GM23338 (cell line): ENCODE measurements around the gene NTPCR. TPM values are rescaled to one million over a fixed set of nuclear protein-coding genes. Genes with fewer than 3 reads are reported as not detected.

Experiments
- ATAC-seq: fragments of 200-7000 bp; cut with Tn5 transposase; 3 replicates; pipeline ENCODE4 v1.9.1; 2020
- DNase-seq: peaks from one replicate; pipeline ENCODE4 v3.0.0-alpha.2; 2015; ENCODE audit warnings: low spot score
- H2AFZ ChIP-seq: fragments of 200-600 bp; sonication (generic); 2 replicates; pipeline ENCODE4 v1.8.0; 2016; ENCODE audit warnings: antibody characterized with exemption, mild to moderate bottlenecking, moderate library complexity
- H3F3A ChIP-seq: fragments of 200-600 bp; sonication (generic); replicated peaks from 2 replicates; pipeline ENCODE4 v1.8.0; 2017; ENCODE audit warnings: antibody characterized with exemption, mixed run types, low read depth
- H3K27ac ChIP-seq: fragments of 200-600 bp; sonication (generic); 2 replicates; pipeline ENCODE4 v1.6.1; 2016; ENCODE audit warnings: low read depth
- H3K27me3 ChIP-seq: fragments of 200-600 bp; sonication (generic); 2 replicates; pipeline ENCODE4 v1.8.0; 2016; ENCODE audit warnings: mild to moderate bottlenecking, mixed run types, moderate library complexity; ENCODE audit not compliant: insufficient read depth
- H3K36me3 ChIP-seq: fragments of 200-600 bp; sonication (generic); 2 replicates; pipeline ENCODE4 v1.8.0; 2016; ENCODE audit warnings: mild to moderate bottlenecking; ENCODE audit not compliant: insufficient read depth
- H3K4me1 ChIP-seq: fragments of 200-600 bp; sonication (generic); 2 replicates; pipeline ENCODE4 v1.8.0; 2016; ENCODE audit warnings: mild to moderate bottlenecking, moderate library complexity; ENCODE audit not compliant: insufficient read depth
- H3K4me2 ChIP-seq: fragments of 200-600 bp; sonication (generic); 2 replicates; pipeline ENCODE4 v1.7.1; 2017; ENCODE audit warnings: mixed run types
- H3K4me3 ChIP-seq: fragments of 200-600 bp; sonication (generic); 2 replicates; pipeline ENCODE4 v1.6.1; 2016; ENCODE audit warnings: mixed run types
- H3K79me2 ChIP-seq: fragments of 200-600 bp; sonication (generic); replicated peaks from 2 replicates; pipeline ENCODE4 v1.8.0; 2017; ENCODE audit warnings: mild to moderate bottlenecking; ENCODE audit not compliant: insufficient read depth
- H3K9me2 ChIP-seq: fragments of 200-600 bp; sonication (generic); 2 replicates; pipeline ENCODE4 v1.8.0; 2017; ENCODE audit not compliant: insufficient read depth
- H4K20me1 ChIP-seq: fragments of 200-600 bp; sonication (generic); replicated peaks from 2 replicates; pipeline ENCODE4 v1.8.0; 2017; ENCODE audit warnings: mild to moderate bottlenecking; ENCODE audit not compliant: insufficient read depth
- H3K27ac Mint-ChIP-seq: 2 replicates; pipeline ENCODE4 v1.8.0; 2020; ENCODE audit warnings: inconsistent platforms, mild to moderate bottlenecking, moderate library complexity, mixed read lengths
- H3K27me3 Mint-ChIP-seq: 3 replicates; pipeline ENCODE4 v1.8.0; 2022; ENCODE audit warnings: low read depth, mild to moderate bottlenecking, moderate library complexity, mixed read lengths, inconsistent platforms; ENCODE audit not compliant: insufficient read depth, poor library complexity
- H3K36me3 Mint-ChIP-seq: 3 replicates; pipeline ENCODE4 v1.8.0; 2021; ENCODE audit warnings: low read depth, mild to moderate bottlenecking, inconsistent platforms, moderate library complexity, mixed read lengths
- H3K4me1 Mint-ChIP-seq: 3 replicates; pipeline ENCODE4 v1.8.0; 2020; ENCODE audit warnings: mild to moderate bottlenecking, inconsistent platforms, mixed read lengths
- H3K4me3 Mint-ChIP-seq: 3 replicates; pipeline ENCODE4 v1.8.0; 2021; ENCODE audit warnings: moderate library complexity, mild to moderate bottlenecking, inconsistent platforms, mixed read lengths
- H3K9me3 Mint-ChIP-seq: 3 replicates; pipeline ENCODE4 v1.8.0; 2020; ENCODE audit warnings: moderate library complexity, mild to moderate bottlenecking, inconsistent platforms, mixed read lengths
- CREB1 ChIP-seq: fragments of 250-450 bp; sonication (Bioruptor Pico); IDR thresholded peaks from 2 replicates; pipeline ENCODE4 v1.5.0; 2020; ENCODE audit warnings: low read depth, mild to moderate bottlenecking, moderate library complexity
- EZH2 ChIP-seq: fragments of 200-600 bp; sonication (generic); IDR thresholded peaks from one replicate; pipeline ENCODE4 v1.8.0; 2017; ENCODE audit warnings: antibody characterized with exemption, mild to moderate bottlenecking, low read depth; ENCODE audit not compliant: unreplicated experiment
- EZH2phosphoT487 ChIP-seq: fragments of 200-600 bp; sonication (generic); IDR thresholded peaks from one replicate; pipeline ENCODE4 v1.8.1; 2018; ENCODE audit warnings: antibody characterized with exemption; ENCODE audit not compliant: unreplicated experiment
- NANOG ChIP-seq: IDR thresholded peaks from 2 replicates; pipeline ENCODE4 v1.6.1; 2016; ENCODE audit warnings: antibody characterized with exemption, borderline replicate concordance
- REST ChIP-seq: IDR thresholded peaks from one replicate; pipeline ENCODE4 v1.6.1; 2018; ENCODE audit warnings: antibody characterized with exemption; ENCODE audit not compliant: unreplicated experiment
- ZNF114 ChIP-seq: fragments of 250-450 bp; sonication (Bioruptor Pico); IDR thresholded peaks from 2 replicates; pipeline ENCODE4 v1.5.0; 2020; ENCODE audit warnings: mild to moderate bottlenecking, moderate library complexity
- polyA plus RNA-seq: library from polyadenylated mRNA; unstranded; fragments of >200 nt; fragmentation: Nextera tagmentation; extraction: Ambion mirVana; gene quantifications from 2 replicates; pipeline ENCODE4 v1.2.1, GENCODE V29; 2016
- total RNA-seq: library from RNA; depleted of rRNA; stranded (reverse); fragments of >200 nt; shearing (Covaris generic); gene quantifications from 2 replicates; pipeline ENCODE4 v1.2.3, GENCODE V29; 2014
- TF ChIP-seq, protein P1 (sequence below), 2 experiments: fragments of 200-600 bp in 1 of 2; sonication (generic) in 1 of 2; conservative IDR thresholded peaks; 2 replicates each; pipeline versions ENCODE4 v1.5.1 to v1.6.1; 2016 to 2017; ENCODE audit warnings: antibody characterized with exemption in 2 of 2, low read depth in 2 of 2, mild to moderate bottlenecking in 2 of 2, moderate library complexity in 1 of 2
- TF ChIP-seq, protein P2 (sequence below): fragments of 250-450 bp; sonication (Bioruptor Pico); IDR thresholded peaks from 2 replicates; pipeline ENCODE4 v1.5.0; 2020; ENCODE audit warnings: mild to moderate bottlenecking, moderate library complexity

The NTPCR gene
- total and polyA plus RNA-seq, 2 experiments from 2014 or later: 64.1 to 150 TPM

GRCh38 chr1:232944347-232944746, 6.1 kb upstream of the NTPCR start:
- no peak overlapping the region for H3K4me2 ChIP-seq
- no peaks in the 10 kb centered on the region for H3K4me1 ChIP-seq
- no peaks in the 10 kb centered on the region for H3K27me3 ChIP-seq
- DNase-seq: no peak
- H3K27ac Mint-ChIP-seq: no peak overlapping the region
- H3K4me3 Mint-ChIP-seq: no peak overlapping the region
- TF ChIP-seq EZH2phosphoT487: no peak
- TF ChIP-seq NANOG: no peak
- TF ChIP-seq ZNF114 (CRISPR knock-in tag): no peak
- H3F3A ChIP-seq: no peaks in the 10 kb centered on the region
- H3K27ac ChIP-seq: no peak overlapping the region
- no peaks in the 10 kb centered on the region for H3K9me3 Mint-ChIP-seq
- H3K36me3 ChIP-seq: no peaks in the 10 kb centered on the region
- ATAC-seq: no peak
- no peak overlapping the region for H3K4me3 ChIP-seq
- no peaks in the 10 kb centered on the region for H3K36me3 Mint-ChIP-seq
- no peaks in the 10 kb centered on the region for H3K79me2 ChIP-seq
- H4K20me1 ChIP-seq: no peaks in the 10 kb centered on the region
- H3K4me1 Mint-ChIP-seq: peaks cover 7% of the 10 kb centered on the region
- H2AFZ ChIP-seq: no peak overlapping the region
- H3K27me3 Mint-ChIP-seq: peaks cover 2% of the 10 kb centered on the region
- 0 out of 2 replicates have a peak, but pooled peaks cover 7% of the 10 kb centered on the region for H3K9me2 ChIP-seq

- H3K4me3 Mint-ChIP-seq: peak overlapping the region; percentile 98
- H3K27ac Mint-ChIP-seq: peak overlapping the region; percentile 99
- Histone ChIP-seq H2AFZ (no peak overlapping the region), H3F3A (no peaks in the 10 kb centered on the region), H3K36me3 (no peaks in the 10 kb centered on the region), H3K4me1 (peaks cover 20% of the 10 kb centered on the region), H3K27ac (peak overlapping the region; percentile 50; the same call in 1 of the 2 replicates), H3K4me3 (peak overlapping the region; percentile 90), H4K20me1 (0 out of 2 replicates have a peak, but pooled peaks cover 5% of the 10 kb centered on the region), H3K4me2 (peak overlapping the region; percentile 70), H3K79me2 (peaks cover 38% of the 10 kb centered on the region), H3K27me3 (no peaks in the 10 kb centered on the region), H3K9me2 (0 out of 2 replicates have a peak, but pooled peaks cover 4% of the 10 kb centered on the region)
- no peak for DNase-seq
- H3K36me3 Mint-ChIP-seq: peaks cover 6% of the 10 kb centered on the region; the same call in 2 of the 3 replicates
- no peak for ATAC-seq
- H3K4me1 Mint-ChIP-seq: peaks cover 38% of the 10 kb centered on the region
- H3K9me3 Mint-ChIP-seq: no peaks in the 10 kb centered on the region
- peaks cover 19% of the 10 kb centered on the region for H3K27me3 Mint-ChIP-seq
- TF ChIP-seq, protein P1, sequence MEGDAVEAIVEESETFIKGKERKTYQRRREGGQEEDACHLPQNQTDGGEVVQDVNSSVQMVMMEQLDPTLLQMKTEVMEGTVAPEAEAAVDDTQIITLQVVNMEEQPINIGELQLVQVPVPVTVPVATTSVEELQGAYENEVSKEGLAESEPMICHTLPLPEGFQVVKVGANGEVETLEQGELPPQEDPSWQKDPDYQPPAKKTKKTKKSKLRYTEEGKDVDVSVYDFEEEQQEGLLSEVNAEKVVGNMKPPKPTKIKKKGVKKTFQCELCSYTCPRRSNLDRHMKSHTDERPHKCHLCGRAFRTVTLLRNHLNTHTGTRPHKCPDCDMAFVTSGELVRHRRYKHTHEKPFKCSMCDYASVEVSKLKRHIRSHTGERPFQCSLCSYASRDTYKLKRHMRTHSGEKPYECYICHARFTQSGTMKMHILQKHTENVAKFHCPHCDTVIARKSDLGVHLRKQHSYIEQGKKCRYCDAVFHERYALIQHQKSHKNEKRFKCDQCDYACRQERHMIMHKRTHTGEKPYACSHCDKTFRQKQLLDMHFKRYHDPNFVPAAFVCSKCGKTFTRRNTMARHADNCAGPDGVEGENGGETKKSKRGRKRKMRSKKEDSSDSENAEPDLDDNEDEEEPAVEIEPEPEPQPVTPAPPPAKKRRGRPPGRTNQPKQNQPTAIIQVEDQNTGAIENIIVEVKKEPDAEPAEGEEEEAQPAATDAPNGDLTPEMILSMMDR (conservative IDR thresholded peaks at IDR 0.05; ENCODE audit: low read depth in 2 of 2): no peak
- TF ChIP-seq CREB1 (CRISPR knock-in tag) (no peak), NANOG (no peak), REST (no peak), EZH2 (no peak)
- TF ChIP-seq, protein P2, sequence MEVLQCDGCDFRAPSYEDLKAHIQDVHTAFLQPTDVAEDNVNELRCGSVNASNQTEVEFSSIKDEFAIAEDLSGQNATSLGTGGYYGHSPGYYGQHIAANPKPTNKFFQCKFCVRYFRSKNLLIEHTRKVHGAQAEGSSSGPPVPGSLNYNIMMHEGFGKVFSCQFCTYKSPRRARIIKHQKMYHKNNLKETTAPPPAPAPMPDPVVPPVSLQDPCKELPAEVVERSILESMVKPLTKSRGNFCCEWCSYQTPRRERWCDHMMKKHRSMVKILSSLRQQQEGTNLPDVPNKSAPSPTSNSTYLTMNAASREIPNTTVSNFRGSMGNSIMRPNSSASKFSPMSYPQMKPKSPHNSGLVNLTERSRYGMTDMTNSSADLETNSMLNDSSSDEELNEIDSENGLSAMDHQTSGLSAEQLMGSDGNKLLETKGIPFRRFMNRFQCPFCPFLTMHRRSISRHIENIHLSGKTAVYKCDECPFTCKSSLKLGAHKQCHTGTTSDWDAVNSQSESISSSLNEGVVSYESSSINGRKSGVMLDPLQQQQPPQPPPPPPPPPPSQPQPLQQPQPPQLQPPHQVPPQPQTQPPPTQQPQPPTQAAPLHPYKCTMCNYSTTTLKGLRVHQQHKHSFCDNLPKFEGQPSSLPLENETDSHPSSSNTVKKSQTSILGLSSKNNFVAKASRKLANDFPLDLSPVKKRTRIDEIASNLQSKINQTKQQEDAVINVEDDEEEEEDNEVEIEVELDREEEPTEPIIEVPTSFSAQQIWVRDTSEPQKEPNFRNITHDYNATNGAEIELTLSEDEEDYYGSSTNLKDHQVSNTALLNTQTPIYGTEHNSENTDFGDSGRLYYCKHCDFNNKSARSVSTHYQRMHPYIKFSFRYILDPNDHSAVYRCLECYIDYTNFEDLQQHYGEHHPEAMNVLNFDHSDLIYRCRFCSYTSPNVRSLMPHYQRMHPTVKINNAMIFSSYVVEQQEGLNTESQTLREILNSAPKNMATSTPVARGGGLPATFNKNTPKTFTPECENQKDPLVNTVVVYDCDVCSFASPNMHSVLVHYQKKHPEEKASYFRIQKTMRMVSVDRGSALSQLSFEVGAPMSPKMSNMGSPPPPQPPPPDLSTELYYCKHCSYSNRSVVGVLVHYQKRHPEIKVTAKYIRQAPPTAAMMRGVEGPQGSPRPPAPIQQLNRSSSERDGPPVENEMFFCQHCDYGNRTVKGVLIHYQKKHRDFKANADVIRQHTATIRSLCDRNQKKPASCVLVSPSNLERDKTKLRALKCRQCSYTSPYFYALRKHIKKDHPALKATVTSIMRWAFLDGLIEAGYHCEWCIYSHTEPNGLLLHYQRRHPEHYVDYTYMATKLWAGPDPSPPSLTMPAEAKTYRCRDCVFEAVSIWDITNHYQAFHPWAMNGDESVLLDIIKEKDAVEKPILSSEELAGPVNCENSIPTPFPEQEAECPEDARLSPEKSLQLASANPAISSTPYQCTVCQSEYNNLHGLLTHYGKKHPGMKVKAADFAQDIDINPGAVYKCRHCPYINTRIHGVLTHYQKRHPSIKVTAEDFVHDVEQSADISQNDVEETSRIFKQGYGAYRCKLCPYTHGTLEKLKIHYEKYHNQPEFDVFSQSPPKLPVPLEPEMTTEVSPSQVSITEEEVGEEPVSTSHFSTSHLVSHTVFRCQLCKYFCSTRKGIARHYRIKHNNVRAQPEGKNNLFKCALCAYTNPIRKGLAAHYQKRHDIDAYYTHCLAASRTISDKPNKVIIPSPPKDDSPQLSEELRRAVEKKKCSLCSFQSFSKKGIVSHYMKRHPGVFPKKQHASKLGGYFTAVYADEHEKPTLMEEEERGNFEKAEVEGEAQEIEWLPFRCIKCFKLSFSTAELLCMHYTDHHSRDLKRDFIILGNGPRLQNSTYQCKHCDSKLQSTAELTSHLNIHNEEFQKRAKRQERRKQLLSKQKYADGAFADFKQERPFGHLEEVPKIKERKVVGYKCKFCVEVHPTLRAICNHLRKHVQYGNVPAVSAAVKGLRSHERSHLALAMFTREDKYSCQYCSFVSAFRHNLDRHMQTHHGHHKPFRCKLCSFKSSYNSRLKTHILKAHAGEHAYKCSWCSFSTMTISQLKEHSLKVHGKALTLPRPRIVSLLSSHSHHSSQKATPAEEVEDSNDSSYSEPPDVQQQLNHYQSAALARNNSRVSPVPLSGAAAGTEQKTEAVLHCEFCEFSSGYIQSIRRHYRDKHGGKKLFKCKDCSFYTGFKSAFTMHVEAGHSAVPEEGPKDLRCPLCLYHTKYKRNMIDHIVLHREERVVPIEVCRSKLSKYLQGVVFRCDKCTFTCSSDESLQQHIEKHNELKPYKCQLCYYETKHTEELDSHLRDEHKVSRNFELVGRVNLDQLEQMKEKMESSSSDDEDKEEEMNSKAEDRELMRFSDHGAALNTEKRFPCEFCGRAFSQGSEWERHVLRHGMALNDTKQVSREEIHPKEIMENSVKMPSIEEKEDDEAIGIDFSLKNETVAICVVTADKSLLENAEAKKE (CRISPR knock-in tag): no peak
These were observed 695 bp upstream of the NTPCR start for GRCh38 chr1:232949636-232950196.
